Mononuclear cell (primary cell): ENCODE data around the gene CCM2. TPM values are rescaled to one million over a fixed set of nuclear protein-coding genes. Genes with fewer than 3 reads are reported as not detected.
A peak's percentile ranks its signal among the peaks of the same experiment; 100 is the strongest.
"Not testable (repeated sequence)": the region's sequence is repeated elsewhere in the genome, so short reads cannot be mapped to it uniquely, and the experiment has no call there.

ENCODE experiments used
- H3K27me3 ChIP-seq: 2 replicates; pipeline ENCODE4 v1.6.0; 2011; ENCODE audit warnings: low read length, control low read depth; ENCODE audit not compliant: insufficient read depth
- H3K4me1 ChIP-seq: 2 replicates; pipeline ENCODE4 v1.5.1; 2011; ENCODE audit warnings: mild to moderate bottlenecking, low read length, control low read depth; ENCODE audit not compliant: insufficient read depth
- H3K4me3 ChIP-seq: 2 replicates; pipeline ENCODE4 v1.5.1; 2011; ENCODE audit warnings: mild to moderate bottlenecking, low read length, moderate library complexity
- H3K9me3 ChIP-seq: 2 replicates; pipeline ENCODE4 v1.5.1; 2011; ENCODE audit warnings: low read depth, mild to moderate bottlenecking, control low read depth, low read length
- total RNA-seq: library from RNA; depleted of rRNA; stranded (reverse); fragments of >200 nt; gene quantifications from one replicate; pipeline ENCODE4 v1.2.3, GENCODE V29; 2012

The CCM2 gene
- total RNA-seq, 1 donor: 35.7 TPM

DNA sequence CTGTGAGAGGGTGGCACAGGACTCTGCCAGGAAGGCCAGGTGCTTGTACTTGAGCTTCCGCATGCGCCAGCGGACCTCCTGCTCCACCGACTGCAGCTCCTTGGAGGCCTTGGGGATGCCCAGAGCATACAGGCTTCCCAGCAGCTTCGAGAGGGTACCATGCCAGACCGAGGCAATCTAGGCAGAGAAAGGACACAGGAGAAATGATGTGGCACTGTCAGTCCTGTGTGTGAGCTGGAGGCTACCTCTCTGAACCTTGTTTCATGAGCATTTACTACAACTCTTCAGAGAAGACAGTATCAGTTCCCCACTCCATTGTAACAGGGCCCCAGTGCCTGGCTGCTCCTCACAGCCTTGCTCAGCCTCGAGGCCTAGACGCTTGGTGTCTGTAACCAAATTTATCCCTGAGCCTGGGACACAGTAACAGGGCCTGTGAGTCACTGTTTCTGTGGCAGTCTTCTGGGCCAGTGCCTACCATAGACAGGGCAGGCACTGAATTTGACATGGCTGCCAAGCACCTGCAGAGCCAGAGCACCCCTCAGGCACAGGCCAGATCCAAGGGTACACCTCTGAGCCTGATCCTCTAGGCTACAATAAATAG, 105.7 kb downstream of the CCM2 start:
- Histone ChIP-seq H3K4me1 (peaks cover 40% of the 10 kb centered on the region), H3K9me3 (no peaks in the 10 kb centered on the region), H3K27me3 (no peaks in the 10 kb centered on the region), H3K4me3 (no peak overlapping the region)

DNA sequence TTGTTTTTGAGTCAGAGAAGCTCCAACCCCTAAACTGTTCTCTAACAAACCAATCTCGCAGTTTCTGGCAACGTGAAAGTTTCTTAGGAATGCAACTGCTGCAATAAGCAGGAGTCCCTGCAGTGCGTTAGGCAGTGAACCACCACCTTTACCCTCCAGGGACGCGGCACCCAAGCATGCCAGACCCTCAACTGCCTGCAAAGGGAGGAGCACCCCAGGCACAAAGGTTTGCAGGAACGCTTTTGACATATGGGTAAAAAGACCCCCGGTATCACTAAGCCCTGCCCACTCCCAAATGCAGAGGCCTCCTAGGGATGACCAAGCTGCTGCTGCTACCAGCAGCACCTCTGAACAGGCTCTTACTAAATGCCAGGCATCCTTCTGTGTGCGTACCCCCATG, 106.8 kb downstream of the CCM2 start:
- Histone ChIP-seq H3K9me3 (no peaks in the 10 kb centered on the region), H3K27me3 (no peaks in the 10 kb centered on the region), H3K4me3 (no peak overlapping the region), H3K4me1 (peaks cover 44% of the 10 kb centered on the region)

DNA sequence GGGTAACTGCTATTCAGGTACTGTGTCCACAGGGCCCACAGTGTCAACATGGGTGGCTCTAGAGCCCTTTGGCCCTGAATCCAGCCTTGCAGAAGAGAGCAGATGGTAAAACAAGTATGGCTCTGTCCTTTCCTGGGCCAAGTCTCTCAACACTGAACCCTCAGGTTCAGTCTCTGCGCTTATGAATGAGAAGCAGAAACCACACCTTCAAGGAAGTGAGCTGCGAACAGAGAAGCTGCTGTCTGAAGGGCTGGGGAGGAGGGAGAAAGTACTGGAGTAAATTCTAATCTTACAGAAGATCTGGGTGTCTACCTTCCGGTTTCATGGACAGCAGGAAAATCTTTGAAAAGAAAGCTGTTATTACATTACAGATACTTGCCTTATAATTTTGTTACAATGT, 107.4 kb downstream of the CCM2 start:
- Histone ChIP-seq H3K27me3 (no peaks in the 10 kb centered on the region), H3K9me3 (no peaks in the 10 kb centered on the region), H3K4me1 (peaks cover 47% of the 10 kb centered on the region), H3K4me3 (no peak overlapping the region)

DNA sequence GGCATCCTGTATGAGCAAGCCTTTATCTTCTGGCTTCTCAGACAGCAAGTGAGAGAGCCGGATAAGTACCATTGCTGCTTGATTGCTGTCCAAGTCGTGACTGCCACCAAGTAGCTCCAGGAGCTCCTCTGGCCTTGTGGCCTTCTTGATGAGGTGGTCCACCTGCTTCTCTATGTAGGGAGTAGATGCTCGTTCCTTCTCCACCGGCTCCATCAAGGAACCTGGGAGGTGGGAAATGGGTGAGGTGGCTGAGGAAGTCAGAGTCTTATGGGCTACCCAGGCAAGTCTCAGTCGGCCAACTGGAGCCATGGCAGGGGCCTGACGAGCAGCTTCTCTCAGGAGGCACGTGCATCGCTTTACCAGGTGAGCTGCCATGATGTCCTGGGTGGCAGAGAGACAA, 108.9 kb downstream of the CCM2 start:
- peaks cover 48% of the 10 kb centered on the region for H3K4me1 ChIP-seq
- no peaks in the 10 kb centered on the region for H3K9me3 ChIP-seq
- H3K27me3 ChIP-seq: no peaks in the 10 kb centered on the region
- H3K4me3 ChIP-seq: no peak overlapping the region

DNA sequence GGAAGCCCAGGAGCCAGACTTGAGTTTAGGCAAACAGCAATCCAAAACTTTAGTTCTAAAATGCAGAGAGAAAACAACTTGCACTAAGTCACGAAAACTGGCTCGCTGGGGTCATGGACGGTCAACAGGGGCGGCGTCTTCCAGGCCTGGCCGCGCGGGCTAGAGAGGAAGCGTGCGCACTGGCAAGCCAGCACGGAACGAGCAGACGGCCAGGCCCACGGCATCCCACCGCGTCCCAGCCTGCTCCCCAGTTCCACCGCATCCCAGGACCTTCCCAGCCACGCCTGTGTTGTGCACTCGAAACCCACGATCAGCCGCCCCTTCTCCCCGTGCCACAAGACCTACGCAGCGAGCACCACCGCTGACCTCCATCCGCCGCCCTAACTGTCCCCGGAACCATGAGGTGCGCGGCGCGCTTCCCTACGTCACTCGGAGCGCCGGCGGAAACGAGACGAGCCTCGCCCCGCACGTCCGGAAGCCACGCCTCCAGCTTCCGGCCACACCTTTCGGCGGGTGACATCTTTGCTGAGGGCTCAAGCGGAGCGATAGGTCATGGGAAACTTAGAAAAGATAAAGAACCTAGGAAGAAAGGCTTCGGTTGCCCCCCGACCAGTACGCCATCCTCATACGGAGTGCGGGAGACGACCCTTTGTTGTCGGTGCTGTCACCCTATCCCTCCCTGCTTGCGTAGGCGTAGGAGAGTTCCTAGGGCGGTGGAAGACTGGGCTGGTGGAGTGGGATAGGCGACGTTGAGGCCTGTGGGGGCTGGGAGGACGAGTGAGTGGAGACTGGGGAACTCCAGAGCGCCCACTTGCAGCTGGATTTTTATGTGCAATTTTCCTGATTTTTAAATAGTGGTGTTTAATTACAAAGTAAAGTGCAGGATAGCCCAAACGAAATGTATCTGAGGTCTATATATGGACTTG, 111.6 kb downstream of the CCM2 start, which contains the start of gene TBRG4:
TBRG4 (minus strand) TSS at position 400 of the 926 bp plus-strand sequence. CDS start 2,460 bp downstream, outside the sequence.
- Histone ChIP-seq H3K27me3 (no peaks in the 10 kb centered on the region), H3K4me1 (peaks cover 46% of the 10 kb centered on the region), H3K4me3 (peak within 1 kb of the TSS; percentile 55), H3K9me3 (no peaks in the 10 kb centered on the region)

DNA sequence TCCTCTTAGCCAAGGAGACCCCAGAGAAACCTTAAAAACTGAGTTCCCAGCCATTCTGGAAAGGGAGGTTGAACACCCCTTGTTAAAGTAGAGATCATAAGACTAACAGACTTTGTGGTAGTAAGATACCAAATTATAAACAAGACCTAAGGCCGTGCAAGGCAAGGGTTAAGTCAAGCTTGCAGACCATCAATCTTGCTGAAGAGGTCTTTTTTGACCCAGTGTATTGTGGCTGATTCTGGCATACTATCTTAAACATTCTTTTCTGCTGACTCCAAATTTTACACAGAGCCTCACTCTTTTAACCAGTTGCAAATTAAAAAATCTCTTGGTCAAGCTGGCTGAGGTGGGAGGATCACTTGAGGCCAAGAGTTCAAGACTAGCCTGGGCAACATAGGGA, 112.6 kb downstream of the CCM2 start:
- H3K9me3 ChIP-seq: no peaks in the 10 kb centered on the region
- H3K4me3 ChIP-seq: no peak overlapping the region
- H3K4me1 ChIP-seq: peaks cover 36% of the 10 kb centered on the region
- H3K27me3 ChIP-seq: no peaks in the 10 kb centered on the region

DNA sequence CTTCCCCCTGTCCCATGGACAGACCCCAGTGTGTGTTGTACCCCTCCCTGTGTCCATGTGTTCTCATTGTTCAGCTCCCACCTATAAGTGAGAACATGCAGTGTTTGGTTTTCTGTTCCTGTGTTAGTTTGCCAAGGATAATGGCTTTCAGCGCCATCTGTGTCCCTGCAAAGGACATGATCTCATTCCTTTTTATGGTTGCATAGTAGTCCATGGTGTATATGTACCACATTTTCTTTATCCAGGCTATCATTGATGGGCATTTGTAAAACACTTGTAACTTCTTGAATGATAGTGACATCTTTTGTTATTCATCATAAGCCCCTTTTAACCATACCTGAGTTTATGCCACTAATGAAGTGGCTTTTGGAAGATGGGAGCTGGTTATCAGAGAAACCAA, 114.3 kb downstream of the CCM2 start:
- not testable (repeated sequence) for H3K27me3 ChIP-seq, H3K9me3 ChIP-seq, H3K4me3 ChIP-seq
- peaks cover 22% of the 10 kb centered on the region for H3K4me1 ChIP-seq

DNA sequence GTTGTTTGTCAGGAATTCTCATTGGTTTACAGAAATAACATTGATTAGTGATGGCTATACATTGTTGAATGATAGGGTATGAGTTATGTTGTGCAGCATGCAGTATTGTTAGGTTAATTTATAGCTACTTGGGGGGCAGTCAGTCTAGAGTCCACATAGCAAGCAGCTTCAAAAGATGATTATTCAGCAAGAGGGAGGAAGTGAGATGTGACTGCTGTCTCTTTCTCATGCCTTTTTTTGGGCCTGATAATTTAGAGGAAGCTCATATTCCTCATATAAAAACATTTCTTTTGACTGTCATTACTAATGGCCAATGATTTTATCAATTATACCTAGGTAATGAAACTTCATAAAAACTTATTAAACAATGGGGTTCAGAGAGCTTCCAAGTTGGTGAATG, 114.9 kb downstream of the CCM2 start:
- H3K4me1 ChIP-seq: peaks cover 15% of the 10 kb centered on the region
- H3K27me3 ChIP-seq: no peaks in the 10 kb centered on the region
- H3K4me3 ChIP-seq: no peak overlapping the region
- H3K9me3 ChIP-seq: no peaks in the 10 kb centered on the region

DNA sequence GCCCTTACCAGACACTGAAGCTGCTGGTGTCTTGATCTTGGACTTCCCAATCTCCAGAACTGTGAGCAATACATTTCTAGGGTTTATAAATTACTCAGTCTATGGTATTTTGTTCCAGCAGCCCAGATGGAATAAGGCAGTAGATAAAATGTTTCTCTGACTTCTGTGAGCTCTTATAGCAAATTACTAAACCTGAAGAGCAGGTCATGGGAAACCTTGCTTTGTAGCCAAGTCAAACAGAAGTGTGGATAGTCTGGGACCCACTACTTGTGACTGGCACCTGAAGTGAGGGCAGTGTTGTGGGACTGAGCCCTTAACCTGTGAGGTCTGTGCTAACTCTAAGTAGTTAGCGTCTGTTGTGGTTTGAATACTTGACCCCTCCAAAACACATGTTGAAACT, 116.0 kb downstream of the CCM2 start:
- no peak overlapping the region for H3K4me3 ChIP-seq
- no peaks in the 10 kb centered on the region for H3K9me3 ChIP-seq
- H3K27me3 ChIP-seq: no peaks in the 10 kb centered on the region
- H3K4me1 ChIP-seq: peaks cover 4% of the 10 kb centered on the region

DNA sequence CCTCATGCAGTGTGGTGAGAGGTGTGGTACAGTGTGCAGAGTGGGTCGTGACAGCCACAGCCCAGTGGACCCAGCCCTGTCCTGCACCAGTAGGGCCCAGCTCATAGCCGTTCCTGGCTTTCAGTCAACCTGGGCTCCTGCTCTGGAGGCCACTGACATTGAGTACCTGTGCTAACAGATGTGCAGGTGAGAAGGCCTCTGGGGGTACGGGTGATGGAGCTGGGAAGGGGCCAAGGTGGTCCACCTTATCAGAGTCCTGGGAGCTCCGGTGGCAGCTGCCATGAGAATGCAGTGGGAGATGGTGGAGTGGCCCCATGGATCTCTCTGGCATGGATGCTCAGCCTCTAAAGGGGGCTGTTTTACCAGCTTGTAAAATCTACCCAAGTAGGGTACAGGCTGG, 117.6 kb downstream of the CCM2 start:
- no peaks in the 10 kb centered on the region for H3K27me3 ChIP-seq
- H3K4me3 ChIP-seq: no peak overlapping the region
- H3K9me3 ChIP-seq: no peaks in the 10 kb centered on the region
- peaks cover 4% of the 10 kb centered on the region for H3K4me1 ChIP-seq

DNA sequence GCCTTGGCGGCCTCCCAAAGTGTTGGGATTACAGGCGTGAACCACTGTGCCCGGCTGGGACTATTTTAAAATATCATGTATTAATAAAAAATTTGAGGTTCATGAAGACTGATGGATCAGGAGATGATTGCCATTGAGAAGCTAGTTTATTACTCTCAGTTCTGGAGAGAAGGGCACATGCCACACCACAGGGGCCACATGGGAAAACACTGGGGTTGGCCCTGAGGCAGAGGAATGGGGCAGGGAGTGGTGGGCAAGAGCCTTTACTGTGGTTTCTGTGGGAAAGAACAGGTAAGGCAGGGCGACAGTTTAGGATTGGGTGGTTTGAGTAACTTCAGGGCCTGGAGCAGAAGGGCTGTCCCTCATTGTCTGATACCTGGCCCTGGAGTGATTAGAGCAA, 118.3 kb downstream of the CCM2 start:
- no peaks in the 10 kb centered on the region for H3K27me3 ChIP-seq
- peaks cover 8% of the 10 kb centered on the region for H3K4me1 ChIP-seq
- H3K9me3 ChIP-seq: no peaks in the 10 kb centered on the region
- no peak overlapping the region for H3K4me3 ChIP-seq

DNA sequence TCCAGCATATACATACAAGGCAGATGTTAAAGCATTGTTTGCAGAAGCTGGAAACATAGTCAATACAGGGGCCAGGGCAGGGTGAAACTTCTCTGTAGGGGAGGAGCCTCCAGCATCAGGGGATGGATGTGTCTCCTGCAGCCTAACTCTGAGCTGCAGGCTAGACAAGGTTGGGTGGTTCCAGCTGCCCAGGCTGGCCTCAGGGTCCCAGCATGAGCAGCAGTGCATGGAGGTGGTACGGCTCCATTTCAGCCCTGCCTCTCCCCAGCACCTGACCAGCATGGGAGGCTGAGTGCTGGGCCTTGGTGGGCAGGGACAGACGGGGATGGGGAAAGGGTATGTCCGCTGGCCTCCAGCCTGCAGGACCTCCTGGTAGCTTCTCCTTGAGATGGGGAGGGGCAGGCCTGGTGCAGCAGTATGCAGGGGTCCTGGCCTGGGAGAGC, 118.9 kb downstream of the CCM2 start:
- Histone ChIP-seq H3K4me3 (no peak overlapping the region), H3K4me1 (peaks cover 13% of the 10 kb centered on the region)

DNA sequence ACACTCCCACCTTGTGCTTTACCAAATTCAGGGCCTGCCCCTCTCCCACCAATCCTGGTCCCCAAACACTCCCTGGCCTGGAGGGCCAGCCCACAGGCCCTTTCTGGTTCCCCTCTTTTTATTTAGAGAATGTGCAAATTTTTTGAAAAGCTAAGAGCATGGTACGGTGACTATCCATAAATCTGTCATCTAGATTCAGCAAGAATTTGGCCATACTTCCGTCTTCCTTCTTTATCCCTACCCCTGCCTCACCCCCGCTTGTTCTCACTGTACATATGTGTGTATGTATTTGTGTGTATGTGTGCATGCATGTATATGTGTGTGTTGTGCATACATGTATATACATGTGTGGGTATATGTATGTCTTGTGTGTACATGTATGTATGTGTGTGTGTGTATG, 119.5 kb downstream of the CCM2 start:
- Histone ChIP-seq H3K9me3 (no peaks in the 10 kb centered on the region), H3K4me1 (peaks cover 13% of the 10 kb centered on the region), H3K27me3 (no peaks in the 10 kb centered on the region), H3K4me3 (no peak overlapping the region)

More for the DNA sequence above, 118.9 kb downstream of the CCM2 start:
- no peaks in the 10 kb centered on the region for H3K9me3 ChIP-seq
- no peaks in the 10 kb centered on the region for H3K27me3 ChIP-seq

DNA sequence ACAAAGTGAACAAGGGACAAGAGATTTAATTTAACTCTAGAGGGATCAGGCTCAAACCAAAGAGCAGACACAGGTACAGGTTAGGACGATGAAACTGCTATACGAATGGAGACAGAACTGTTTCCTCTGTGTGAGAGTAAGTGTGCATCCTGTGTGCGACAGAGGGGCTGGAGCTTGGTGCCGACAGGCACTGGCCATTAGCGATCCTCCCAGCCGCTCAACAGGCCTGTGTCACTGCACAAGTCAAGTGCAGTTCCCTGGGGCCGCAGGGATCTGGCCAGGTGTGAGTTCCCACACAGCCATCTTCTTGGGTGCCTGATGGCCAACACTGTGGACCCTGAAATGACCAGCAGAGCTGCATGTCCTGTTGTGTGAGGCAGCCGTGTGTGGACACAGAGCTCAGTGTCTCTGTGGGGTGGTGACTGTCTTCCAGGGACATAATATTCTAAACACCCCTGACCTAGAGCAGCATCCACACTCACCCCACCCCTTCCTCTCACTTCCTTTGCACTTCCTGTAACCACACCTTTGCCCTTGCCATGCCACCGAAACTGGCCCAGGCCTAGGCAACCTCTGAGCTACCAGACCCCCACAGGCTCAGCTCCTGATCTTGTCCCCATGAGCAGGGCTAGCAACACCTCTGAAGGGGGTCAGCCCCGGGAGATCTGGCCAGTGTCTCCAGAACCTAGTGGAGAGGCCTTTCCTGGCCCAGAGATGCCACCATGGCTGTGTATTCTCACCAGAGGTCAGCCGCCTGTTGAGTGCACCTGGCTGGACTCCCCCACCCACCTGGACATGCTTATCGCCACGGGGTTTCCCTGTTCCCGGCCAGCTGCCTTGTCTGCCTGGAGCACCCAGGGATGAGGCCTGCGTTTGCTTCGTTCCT, 123.2 kb downstream of the CCM2 start:
- H3K27me3 ChIP-seq: no peaks in the 10 kb centered on the region
- no peak overlapping the region for H3K4me3 ChIP-seq
- peaks cover 13% of the 10 kb centered on the region for H3K4me1 ChIP-seq
- H3K9me3 ChIP-seq: no peaks in the 10 kb centered on the region
